ENCODE data around the gene RAB2B.

Gene RAB2B

GRCh38 chr14:21475767-21476522 lies 814 bp downstream of the RAB2B start:
- Histone ChIP-seq H3K27ac (peak overlapping the region; percentile 90), H3K9me3 (no peaks in the 10 kb centered on the region), H3K4me1 (ENCODE audit: control insufficient read depth in 1 of 2, insufficient read depth in 1 of 2, low read depth in 1 of 2, low read length in 1 of 2) (peaks cover 18 to 20% of the 10 kb centered on the region in 2 experiments), H3K27me3 (no peaks in the 10 kb centered on the region), H3K36me3 (peaks cover 16% of the 10 kb centered on the region), H3K4me3 (ENCODE audit: low read depth in 1 of 2, low read length in 1 of 2) (peak overlapping the region; percentile 81 to 86)
- no peak for TF ChIP-seq CTCF (IDR thresholded peaks at IDR 0.05)

- Histone ChIP-seq H3K27me3 (no peaks in the 10 kb centered on the region), H3K36me3 (peaks cover 29% of the 10 kb centered on the region), H3K4me1 (ENCODE audit: control insufficient read depth in 1 of 2, insufficient read depth in 1 of 2, low read depth in 1 of 2, low read length in 1 of 2) (no peaks in the 10 kb centered on the region), H3K9me3 (no peaks in the 10 kb centered on the region), H3K4me3 (ENCODE audit: low read depth in 1 of 2, low read length in 1 of 2) (no peak overlapping the region), H3K27ac (no peak overlapping the region)
- no peak for TF ChIP-seq CTCF (IDR thresholded peaks at IDR 0.05)
These were observed 9.1 kb downstream of the RAB2B start for GRCh38 chr14:21467616-21468015.

- no peaks in the 10 kb centered on the region for H3K9me3 ChIP-seq
- H3K4me3 ChIP-seq (ENCODE audit: low read depth in 1 of 2, low read length in 1 of 2), result peak within 1 kb of the TSS; percentile 89 to 91
- H3K36me3 ChIP-seq, result peaks cover 12% of the 10 kb centered on the region
- TF ChIP-seq CTCF (IDR thresholded peaks at IDR 0.05), result peak; percentile 83
- H3K4me1 ChIP-seq (ENCODE audit: control insufficient read depth in 1 of 2, insufficient read depth in 1 of 2, low read depth in 1 of 2, low read length in 1 of 2), result peaks cover 15 to 22% of the 10 kb centered on the region in 2 experiments
- H3K27me3 ChIP-seq, result no peaks in the 10 kb centered on the region
- H3K27ac ChIP-seq, result peak within 1 kb of the TSS; percentile 91
These were observed 20.7 kb downstream of the RAB2B start, which contains the start of gene CHD8 for GRCh38 chr14:21455912-21456667. Gene CHD8, minus strand, starts transcription at chr14:21456123. Its CDS starts 24,480 bp downstream, at chr14:21431643.

- peaks cover 7% of the 10 kb centered on the region for H3K36me3 ChIP-seq
- no peaks in the 10 kb centered on the region for H3K9me3 ChIP-seq
- H3K27me3 ChIP-seq, result no peaks in the 10 kb centered on the region
- TF ChIP-seq CTCF (IDR thresholded peaks at IDR 0.05), result no peak
- H3K4me1 ChIP-seq (ENCODE audit: control insufficient read depth in 1 of 2, insufficient read depth in 1 of 2, low read depth in 1 of 2, low read length in 1 of 2), result peaks cover 15 to 22% of the 10 kb centered on the region in 2 experiments
- H3K4me3 ChIP-seq (ENCODE audit: low read depth in 1 of 2, low read length in 1 of 2), result peak overlapping the region; percentile 89 to 91
- H3K27ac ChIP-seq, result peak overlapping the region; percentile 91
These were observed 21.2 kb downstream of the RAB2B start for GRCh38 chr14:21455592-21455911.

- no peaks in the 10 kb centered on the region for H3K9me3 ChIP-seq
- H3K27ac ChIP-seq, result peak overlapping the region; percentile 91
- H3K4me3 ChIP-seq (ENCODE audit: low read depth in 1 of 2, low read length in 1 of 2), result peak overlapping the region; percentile 89 to 91
- H3K36me3 ChIP-seq, result peaks cover 4% of the 10 kb centered on the region
- peaks cover 15 to 22% of the 10 kb centered on the region in 2 experiments for H3K4me1 ChIP-seq (ENCODE audit: control insufficient read depth in 1 of 2, insufficient read depth in 1 of 2, low read depth in 1 of 2, low read length in 1 of 2)
- H3K27me3 ChIP-seq, result no peaks in the 10 kb centered on the region
- no peak for TF ChIP-seq CTCF (IDR thresholded peaks at IDR 0.05)
These were observed 21.8 kb downstream of the RAB2B start for GRCh38 chr14:21454843-21455544.
